SJCRH30 (cell line): ENCODE data around the gene CFP. TPM values are rescaled to one million over a fixed set of nuclear protein-coding genes. Genes with fewer than 3 reads are reported as not detected.
"Not testable (repeated sequence)": the region's sequence is repeated elsewhere in the genome, so short reads cannot be mapped to it uniquely, and the experiment has no call there.

Experiments used
- DNase-seq, 2 experiments: peaks; one replicate each; pipeline ENCODE4 v3.0.0-alpha.2; 2015 to 2020
- H3K27ac ChIP-seq: fragments of 250-450 bp; sonication (Bioruptor Pico); 2 replicates; pipeline ENCODE4 v1.5.1; 2020; ENCODE audit warnings: mild to moderate bottlenecking, moderate library complexity
- H3K27me3 ChIP-seq: fragments of 250-450 bp; sonication (Bioruptor Pico); 2 replicates; pipeline ENCODE4 v1.5.1; 2020; ENCODE audit warnings: mild to moderate bottlenecking, moderate library complexity
- H3K36me3 ChIP-seq: fragments of 250-450 bp; sonication (Bioruptor Pico); 2 replicates; pipeline ENCODE4 v1.5.1; 2020; ENCODE audit warnings: mild to moderate bottlenecking, moderate library complexity
- H3K4me1 ChIP-seq: fragments of 250-450 bp; sonication (Bioruptor Pico); 2 replicates; pipeline ENCODE4 v1.5.1; 2020; ENCODE audit warnings: mild to moderate bottlenecking, moderate library complexity
- H3K4me3 ChIP-seq: fragments of 250-450 bp; sonication (Bioruptor Pico); 2 replicates; pipeline ENCODE4 v1.5.1; 2020; ENCODE audit warnings: mild to moderate bottlenecking, moderate library complexity
- H3K9me3 ChIP-seq: fragments of 250-450 bp; sonication (Bioruptor Pico); replicated peaks from 2 replicates; pipeline ENCODE4 v1.5.1; 2020; ENCODE audit warnings: mild to moderate bottlenecking, moderate library complexity
- total RNA-seq: library from RNA; depleted of rRNA; stranded (reverse); fragments of >200 nt; shearing (Covaris generic); gene quantifications from 2 replicates; pipeline ENCODE4 v1.2.3, GENCODE V29; 2014; rRNA removed

CFP gene
- 0.08 and 0.32 TPM in 2 replicates for total RNA-seq

DNA sequence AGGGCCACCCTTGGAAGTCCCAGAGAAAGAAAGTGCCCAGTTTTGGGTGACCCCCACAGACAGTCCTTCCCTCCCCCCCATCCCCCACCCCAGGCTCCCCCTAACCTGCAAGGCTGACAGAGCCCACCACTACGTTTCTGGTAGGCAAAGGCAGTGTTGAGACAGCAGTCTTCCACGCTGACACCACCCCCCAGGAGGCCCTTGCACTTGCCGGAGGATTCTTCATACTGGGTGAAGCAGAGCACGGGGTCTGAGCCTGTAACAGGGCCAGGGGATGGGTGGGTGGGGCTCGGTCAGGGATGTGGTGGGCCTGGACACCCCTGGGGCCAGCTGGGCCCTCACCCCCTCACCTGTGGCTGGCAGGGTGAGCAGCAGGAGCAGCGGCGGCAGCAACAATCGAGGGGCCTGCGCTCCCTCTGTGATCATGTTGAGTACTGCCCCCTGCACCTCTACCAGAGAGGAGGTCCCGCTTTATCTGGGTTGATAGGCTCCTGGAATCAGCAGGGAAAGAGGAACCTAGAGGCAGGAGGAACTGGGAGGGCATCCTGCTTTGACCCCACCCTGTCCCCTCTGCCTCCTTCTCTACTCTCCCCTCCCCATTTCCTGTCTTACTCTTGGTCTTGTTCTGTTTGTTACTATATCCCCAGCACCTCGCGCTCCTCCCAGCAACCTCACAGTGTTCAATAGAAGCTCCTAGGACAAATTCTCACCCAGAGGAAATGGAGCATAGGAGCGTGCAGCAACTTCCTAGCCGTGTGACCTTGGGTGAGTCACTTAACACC, at the start of gene CFP:
Gene CFP (minus strand): TSS at position 512 of the 782 bp plus-strand sequence. CDS start 86 bp downstream, at position 426.
- Histone ChIP-seq H3K36me3 (no peaks in the 10 kb centered on the region), H3K27ac (no peak within 1 kb of the TSS), H3K4me1 (no peaks in the 10 kb centered on the region), H3K27me3 (no peaks in the 10 kb centered on the region), H3K4me3 (no peak within 1 kb of the TSS), H3K9me3 (no peaks in the 10 kb centered on the region)
- DNase-seq: no peak

DNA sequence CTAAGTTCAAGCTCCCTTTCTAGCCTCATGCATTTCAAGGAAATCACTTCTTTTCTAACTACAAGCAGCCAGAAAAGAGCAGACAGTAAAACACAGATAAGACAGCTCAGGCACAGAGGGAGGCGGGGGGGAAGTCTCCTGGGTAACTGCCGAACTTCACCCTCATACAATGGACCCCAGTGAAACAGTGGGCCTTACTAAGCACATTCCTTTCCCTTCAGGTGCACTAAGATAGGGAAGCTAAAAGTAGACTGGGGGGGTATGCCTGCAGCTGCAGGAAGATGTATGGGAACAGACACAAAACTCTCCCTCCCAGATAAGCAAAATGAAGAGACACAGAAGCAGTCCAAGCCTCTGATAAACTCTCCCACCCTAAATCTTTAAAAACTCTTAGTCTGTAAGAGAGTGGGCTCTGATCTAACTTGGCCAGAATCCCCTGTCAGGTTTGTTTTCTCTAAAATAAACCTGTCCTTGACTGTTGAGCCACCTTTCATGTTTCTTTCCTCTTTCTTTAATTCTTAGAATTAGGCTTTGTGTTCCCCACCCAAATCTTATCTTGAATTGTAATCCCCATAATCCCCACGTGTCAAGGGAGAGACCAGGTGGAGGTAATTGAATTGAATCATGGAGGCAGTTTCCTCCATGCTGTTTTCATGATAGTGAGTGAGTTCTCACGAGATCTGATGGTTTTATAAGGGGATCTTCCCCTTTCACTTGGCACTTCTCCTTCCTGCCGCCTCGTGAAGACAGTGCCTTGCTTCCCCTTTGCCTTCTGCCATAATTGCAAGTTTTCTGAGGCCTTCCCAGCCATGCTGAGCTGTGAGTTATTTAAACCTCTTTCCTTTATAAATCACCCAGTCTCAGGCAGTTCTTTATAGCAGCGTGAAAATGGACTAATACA, 46.5 kb upstream of the CFP start:
- DNase-seq, H3K27ac ChIP-seq, H3K27me3 ChIP-seq: not testable (repeated sequence)

DNA sequence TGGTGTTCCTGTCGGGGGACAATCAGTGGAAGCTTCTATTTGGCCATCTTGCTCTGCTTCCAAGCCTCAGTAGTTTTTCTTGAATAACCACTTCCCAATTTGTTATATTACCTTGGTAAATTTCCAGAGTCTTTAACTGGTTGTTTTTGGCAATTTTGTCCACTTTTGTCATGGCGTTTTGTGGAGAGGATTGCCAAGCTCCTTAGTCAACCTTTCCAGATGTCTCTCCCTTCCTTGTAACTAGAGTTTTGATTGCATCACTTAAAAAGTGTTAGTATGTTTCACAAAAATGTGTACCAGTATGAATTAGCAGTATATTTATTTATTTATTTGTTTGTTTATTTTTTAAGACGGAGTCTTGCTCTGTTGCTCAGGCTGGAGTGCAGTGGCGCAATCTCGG, 45.0 kb upstream of the CFP start:
- H3K9me3 ChIP-seq: no peaks in the 10 kb centered on the region
- H3K36me3 ChIP-seq: no peaks in the 10 kb centered on the region
- no peak overlapping the region for H3K4me3 ChIP-seq
- H3K27me3 ChIP-seq: no peaks in the 10 kb centered on the region
- no peak overlapping the region for H3K27ac ChIP-seq
- H3K4me1 ChIP-seq: no peaks in the 10 kb centered on the region
- no peak for DNase-seq

More for the DNA sequence above, 46.5 kb upstream of the CFP start:
- H3K9me3 ChIP-seq, H3K4me3 ChIP-seq, H3K4me1 ChIP-seq, H3K36me3 ChIP-seq: not testable (repeated sequence)

DNA sequence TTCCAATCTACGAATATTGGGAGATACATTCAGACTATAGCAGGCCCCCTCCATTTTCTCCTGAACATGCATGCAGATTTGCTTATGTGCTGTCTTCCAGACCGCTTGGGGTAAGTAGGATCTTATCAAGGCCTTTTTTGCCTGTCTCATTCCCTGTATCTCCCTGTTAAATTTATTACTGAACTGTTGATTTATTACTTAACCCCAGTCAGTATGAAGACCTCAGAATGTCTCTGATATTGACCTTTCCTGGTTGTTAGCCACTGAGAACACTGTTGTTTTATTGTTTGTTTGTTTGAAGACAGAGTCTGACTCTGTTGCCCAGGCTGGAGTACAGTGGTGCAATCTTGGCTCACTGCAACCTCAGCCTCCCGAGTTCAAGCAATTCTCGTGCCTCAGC, 36.1 kb upstream of the CFP start:
- H3K4me3 ChIP-seq, H3K4me1 ChIP-seq, H3K36me3 ChIP-seq, H3K9me3 ChIP-seq, H3K27ac ChIP-seq, DNase-seq, H3K27me3 ChIP-seq: not testable (repeated sequence)

DNA sequence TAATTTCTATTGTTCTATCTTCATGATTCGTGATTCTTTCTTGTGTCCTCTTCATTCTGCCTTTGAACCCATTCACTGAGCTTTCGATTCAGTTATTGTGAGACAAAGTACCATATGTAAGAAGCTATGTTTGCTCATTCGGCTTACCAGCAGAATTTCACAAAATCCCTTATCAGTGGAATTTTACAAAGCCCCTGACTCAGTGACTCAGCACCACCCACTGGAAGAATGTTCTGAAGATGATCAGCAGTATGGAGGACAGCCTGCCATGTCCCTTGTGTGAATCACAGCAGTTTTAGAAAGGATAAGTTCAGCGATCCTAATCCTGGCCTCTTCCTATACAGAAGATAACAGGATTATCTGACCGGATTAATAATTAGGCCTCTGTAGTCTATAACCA, 35.0 kb upstream of the CFP start:
- Histone ChIP-seq H3K9me3 (no peaks in the 10 kb centered on the region), H3K4me1 (no peaks in the 10 kb centered on the region), H3K27me3 (no peaks in the 10 kb centered on the region), H3K27ac (no peak overlapping the region), H3K36me3 (no peaks in the 10 kb centered on the region), H3K4me3 (no peak overlapping the region)
- no peak for DNase-seq

DNA sequence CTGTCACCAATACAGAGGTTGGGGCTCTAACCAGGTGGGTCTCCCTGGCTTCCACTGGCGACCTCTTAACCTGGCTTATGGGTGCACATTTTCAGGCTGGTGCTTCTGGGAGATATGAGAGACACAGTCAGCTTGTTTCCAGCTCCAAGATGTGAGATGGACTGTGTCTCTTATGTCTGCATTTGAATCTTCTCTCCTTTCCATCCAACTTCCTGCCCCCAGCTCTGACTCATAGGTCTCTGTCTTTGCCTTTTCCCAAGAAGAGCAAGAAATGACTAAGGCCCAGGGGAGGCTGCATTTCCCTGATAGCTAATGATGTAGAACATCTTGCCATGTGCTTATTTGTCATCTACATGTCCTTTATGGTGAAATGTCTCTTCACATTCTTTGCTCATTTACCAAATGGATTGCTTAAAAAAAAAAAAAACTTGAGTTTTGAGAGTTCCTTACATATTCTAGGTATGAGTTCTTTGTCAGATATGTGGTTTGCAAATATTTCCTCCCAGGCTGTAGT, 32.5 kb upstream of the CFP start:
- no peak overlapping the region for H3K4me3 ChIP-seq
- no peaks in the 10 kb centered on the region for H3K27me3 ChIP-seq
- H3K36me3 ChIP-seq: no peaks in the 10 kb centered on the region
- no peak overlapping the region for H3K27ac ChIP-seq
- no peak for DNase-seq
- H3K4me1 ChIP-seq: no peaks in the 10 kb centered on the region
- H3K9me3 ChIP-seq: no peaks in the 10 kb centered on the region

DNA sequence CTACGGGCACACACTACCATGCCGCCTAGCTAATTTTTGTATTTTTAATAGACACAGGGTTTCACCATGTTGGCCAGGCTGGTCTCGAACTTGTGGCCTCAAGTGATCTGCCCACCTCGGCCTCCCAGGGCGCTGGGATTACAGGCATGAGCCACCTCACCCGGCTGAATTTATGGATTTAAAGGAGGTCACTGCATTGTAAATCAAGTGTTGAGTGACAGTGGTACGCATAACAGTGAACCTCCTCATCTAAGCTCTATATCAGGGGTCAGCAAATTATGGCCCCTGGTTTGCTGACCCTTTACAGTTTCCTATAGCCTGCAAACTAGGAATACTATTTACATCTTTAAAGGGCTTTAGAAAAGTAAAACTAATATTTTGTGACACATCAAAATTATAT, 31.8 kb upstream of the CFP start:
- no peaks in the 10 kb centered on the region for H3K27me3 ChIP-seq
- H3K27ac ChIP-seq: no peak overlapping the region
- H3K9me3 ChIP-seq: no peaks in the 10 kb centered on the region
- H3K36me3 ChIP-seq: no peaks in the 10 kb centered on the region
- H3K4me1 ChIP-seq: no peaks in the 10 kb centered on the region
- no peak overlapping the region for H3K4me3 ChIP-seq
- no peak for DNase-seq

DNA sequence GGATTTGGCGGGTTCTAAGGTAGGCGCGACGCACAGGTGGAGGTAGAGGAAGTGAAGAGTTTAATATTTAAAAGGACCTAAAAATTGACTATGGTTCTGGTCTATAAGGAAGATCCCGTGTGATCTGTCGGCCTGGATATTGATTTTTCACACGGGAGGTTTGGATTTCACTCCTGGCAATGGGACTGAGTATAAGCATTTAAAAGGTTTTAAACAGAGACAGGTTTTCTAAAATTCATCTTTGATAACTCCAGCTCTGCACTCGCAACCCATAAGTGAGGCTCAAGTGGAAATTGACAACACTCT, 29.6 kb upstream of the CFP start:
- peak overlapping the region; percentile 92; the same call in 1 of the 2 replicates for H3K27ac ChIP-seq
- H3K27me3 ChIP-seq: no peaks in the 10 kb centered on the region
- no peak for DNase-seq
- H3K36me3 ChIP-seq: no peaks in the 10 kb centered on the region
- H3K4me1 ChIP-seq: no peaks in the 10 kb centered on the region
- peak overlapping the region; percentile 64 for H3K4me3 ChIP-seq
- H3K9me3 ChIP-seq: no peaks in the 10 kb centered on the region

DNA sequence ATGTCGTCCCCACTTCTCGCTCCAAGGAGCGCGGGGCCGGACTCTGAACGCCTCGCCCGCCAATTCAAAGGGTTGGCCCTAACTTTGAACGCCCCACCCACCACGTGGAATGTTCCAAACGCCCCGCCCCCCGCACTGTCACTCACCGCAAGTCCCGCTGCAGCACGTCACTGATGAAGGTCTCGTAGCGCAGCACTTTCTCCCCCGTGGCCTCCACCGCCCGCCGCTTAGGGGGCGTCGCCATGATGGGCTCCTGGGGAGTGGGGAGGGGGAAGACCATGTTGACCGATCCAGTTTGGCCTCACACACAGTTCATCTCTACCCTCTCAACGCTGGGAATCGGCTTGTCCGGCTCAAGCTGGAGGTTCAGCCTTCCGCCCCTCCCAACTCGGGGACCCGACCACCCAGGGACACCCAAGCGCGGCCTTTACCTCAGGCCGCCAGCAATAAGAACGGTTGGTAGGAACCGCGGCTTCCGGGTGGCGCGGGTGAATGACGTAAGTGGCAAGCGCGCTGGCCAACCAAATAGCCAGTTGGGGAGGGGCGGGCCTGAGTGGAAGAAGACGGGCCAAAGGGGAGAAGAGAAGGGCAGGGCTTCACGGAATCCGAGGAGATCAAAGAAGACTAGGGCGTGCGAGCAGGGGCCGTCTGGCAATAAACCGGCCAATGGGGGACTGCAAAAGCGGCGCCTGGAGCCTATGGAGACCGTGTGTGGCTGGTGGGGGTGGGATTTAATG, 29.1 kb upstream of the CFP start, which contains the start of gene UXT:
Gene UXT (minus strand): TSS at position 497 of the 737 bp plus-strand sequence. CDS start 253 bp downstream, at position 244.
- H3K9me3 ChIP-seq: no peaks in the 10 kb centered on the region
- peak; percentile 92 for DNase-seq
- peak within 1 kb of the TSS; percentile 64 for H3K4me3 ChIP-seq
- no peaks in the 10 kb centered on the region for H3K27me3 ChIP-seq
- H3K4me1 ChIP-seq: no peaks in the 10 kb centered on the region
- H3K36me3 ChIP-seq: no peaks in the 10 kb centered on the region
- H3K27ac ChIP-seq: peak within 1 kb of the TSS; percentile 92

DNA sequence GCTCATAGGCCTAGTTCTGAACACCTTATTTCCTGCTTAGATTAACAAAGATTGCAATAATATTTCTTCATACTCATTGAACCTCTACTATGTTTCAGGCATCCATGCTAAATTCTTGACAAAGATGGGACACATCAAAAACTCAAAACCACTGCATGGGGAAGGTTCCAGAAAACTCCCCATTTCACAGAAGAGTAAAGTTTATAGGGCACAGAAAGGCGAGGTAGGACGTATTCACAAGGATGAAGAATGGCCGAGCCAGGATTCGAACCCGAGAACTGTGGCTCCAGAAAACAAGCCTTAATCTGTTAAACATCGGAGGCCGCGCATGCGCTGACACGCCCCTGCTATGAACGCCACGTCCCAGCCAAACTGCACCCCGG, 28.6 kb upstream of the CFP start:
- no peaks in the 10 kb centered on the region for H3K36me3 ChIP-seq
- H3K27me3 ChIP-seq: no peaks in the 10 kb centered on the region
- peak overlapping the region; percentile 64 for H3K4me3 ChIP-seq
- H3K4me1 ChIP-seq: no peaks in the 10 kb centered on the region
- H3K9me3 ChIP-seq: no peaks in the 10 kb centered on the region
- no peak for DNase-seq
- H3K27ac ChIP-seq: peak overlapping the region; percentile 92

DNA sequence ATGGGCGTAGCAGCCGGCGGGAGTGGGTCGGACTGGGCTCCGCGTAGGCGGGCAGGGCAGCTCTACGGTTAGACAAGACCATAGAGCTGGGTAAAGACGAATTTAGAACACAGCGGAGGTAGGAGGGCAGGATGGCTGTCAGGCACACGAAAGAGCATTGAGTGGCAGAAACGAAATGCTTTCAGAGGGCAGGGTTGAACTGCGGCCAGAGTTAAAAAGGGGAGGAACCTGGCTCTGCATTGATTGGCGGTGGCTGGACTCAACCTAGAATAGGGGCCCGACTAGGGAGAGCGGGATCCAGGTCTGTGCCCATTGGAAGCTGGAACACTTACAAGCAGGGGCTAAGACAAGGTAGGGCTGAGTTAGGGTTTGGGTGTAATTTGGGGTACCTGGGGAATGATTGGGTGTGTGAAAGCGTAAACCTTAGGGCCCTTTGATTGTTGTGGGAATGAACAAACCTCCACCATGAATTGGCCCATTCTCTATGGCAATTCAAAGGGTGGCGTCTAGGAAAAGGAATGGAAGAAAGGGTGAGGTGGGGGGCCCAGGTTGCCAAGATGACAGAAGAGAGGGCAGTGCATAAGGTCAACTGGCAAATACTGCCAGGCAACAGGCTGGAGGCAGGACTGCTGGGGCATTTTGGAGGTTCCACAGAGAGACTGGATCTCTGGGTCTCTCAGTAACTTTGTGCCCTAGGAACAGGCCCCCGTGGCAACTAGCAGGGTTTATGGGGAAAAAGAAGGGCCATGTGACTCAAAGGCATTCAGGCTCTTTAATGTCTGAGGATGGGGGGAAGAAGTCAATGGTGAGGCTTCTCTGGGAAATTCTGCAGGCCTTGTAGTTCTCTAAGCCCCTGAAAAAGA, 21.5 kb upstream of the CFP start:
- peak overlapping the region; percentile 54 for H3K4me3 ChIP-seq
- DNase-seq: no peak
- no peaks in the 10 kb centered on the region for H3K36me3 ChIP-seq
- H3K4me1 ChIP-seq: no peaks in the 10 kb centered on the region
- no peaks in the 10 kb centered on the region for H3K27me3 ChIP-seq
- H3K9me3 ChIP-seq: no peaks in the 10 kb centered on the region
- peak overlapping the region; percentile 62 for H3K27ac ChIP-seq

DNA sequence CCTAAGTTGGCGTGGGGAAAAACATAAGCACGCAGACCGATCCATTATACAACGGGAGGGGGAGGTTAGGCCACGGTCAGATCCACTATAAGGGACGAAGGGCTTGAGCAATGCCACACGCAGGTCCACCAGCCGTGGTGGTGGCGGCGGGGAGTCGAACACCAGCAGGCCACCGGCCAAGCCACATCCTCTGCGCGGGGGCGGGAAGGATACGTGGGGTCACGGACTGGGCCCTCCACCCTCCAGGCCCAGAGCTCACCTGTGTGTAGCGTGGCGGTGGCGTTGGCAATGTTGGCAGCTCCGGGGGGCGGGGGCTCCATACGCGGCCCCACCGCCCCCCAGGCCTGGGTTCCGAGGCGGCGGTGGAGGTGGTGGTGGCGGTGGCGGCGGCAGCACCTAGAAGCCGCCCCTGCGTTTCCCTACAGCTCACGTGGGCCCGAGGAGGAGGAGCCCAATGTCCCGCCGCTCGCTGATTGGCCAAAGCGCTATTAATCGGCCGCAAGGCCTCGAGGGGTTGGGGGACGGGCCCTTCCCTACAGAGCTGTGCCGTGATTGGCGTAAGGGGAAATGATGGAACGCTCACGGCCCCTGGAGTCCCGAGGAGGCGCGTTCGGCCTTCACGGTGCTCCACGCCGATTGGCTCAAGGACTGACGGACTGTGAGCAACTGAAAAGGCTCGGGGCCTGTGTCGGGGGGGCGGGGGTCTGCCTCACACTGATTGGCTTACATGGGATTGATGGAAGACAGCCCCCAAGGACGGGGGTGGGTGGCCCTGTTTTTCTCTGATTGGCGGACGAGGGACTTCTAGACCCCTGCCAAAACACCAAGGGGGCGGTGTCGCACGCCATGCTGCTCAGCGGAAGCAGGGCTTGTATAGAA, 20.7 kb upstream of the CFP start, which contains the start of gene ELK1:
Gene ELK1 (minus strand): TSS at position 400 of the 879 bp plus-strand sequence. CDS start 9,122 bp downstream, outside the sequence.
- Histone ChIP-seq H3K9me3 (no peaks in the 10 kb centered on the region), H3K27me3 (no peaks in the 10 kb centered on the region), H3K4me1 (no peaks in the 10 kb centered on the region), H3K27ac (peak within 1 kb of the TSS; percentile 79), H3K4me3 (peak within 1 kb of the TSS; percentile 81), H3K36me3 (no peaks in the 10 kb centered on the region)
- peak; percentile 93 to 94 for DNase-seq

DNA sequence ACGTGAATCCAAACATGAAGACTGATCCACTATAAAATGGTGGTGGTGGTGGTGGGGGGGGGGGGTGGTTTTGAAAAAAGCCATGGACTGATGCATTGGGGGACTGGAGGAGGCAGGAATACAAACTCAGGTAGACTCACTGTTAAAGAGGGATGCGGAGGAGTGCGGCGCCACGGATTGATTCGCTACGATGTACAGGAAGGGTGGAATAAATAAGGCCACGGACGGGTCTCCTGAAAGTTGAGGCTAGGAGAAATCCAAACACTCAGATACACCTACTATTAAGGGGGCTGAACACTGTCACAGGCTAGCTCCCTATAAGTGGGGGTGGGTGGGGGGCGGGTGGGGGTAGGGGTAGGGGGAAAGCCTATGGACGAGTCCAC, 20.0 kb upstream of the CFP start:
- Histone ChIP-seq H3K9me3 (no peaks in the 10 kb centered on the region), H3K4me3 (peak overlapping the region; percentile 81), H3K36me3 (no peaks in the 10 kb centered on the region), H3K27me3 (no peaks in the 10 kb centered on the region), H3K4me1 (no peaks in the 10 kb centered on the region), H3K27ac (no peak overlapping the region)
- no peak for DNase-seq
